HL-60 (cell line): ENCODE measurements around the gene MAGI2.

Experiments
- DNase-seq, 2 experiments: peaks; one replicate each; pipeline ENCODE4 v3.0.0-alpha.2; 2010 to 2020; ENCODE audit warnings: low read depth in 1 of 2, low spot score in 1 of 2
- H3K27ac ChIP-seq: fragments of 250-450 bp; sonication (Bioruptor Pico); replicated peaks from 2 replicates; pipeline ENCODE4 v1.5.1; 2020; ENCODE audit warnings: mild to moderate bottlenecking, moderate library complexity
- H3K27me3 ChIP-seq: fragments of 250-450 bp; sonication (Bioruptor Pico); 2 replicates; pipeline ENCODE4 v1.5.1; 2021; ENCODE audit warnings: mild to moderate bottlenecking, moderate library complexity; ENCODE audit not compliant: insufficient read depth, poor library complexity, severe bottlenecking
- H3K4me3 ChIP-seq: replicated peaks from 2 replicates; pipeline ENCODE4 v1.5.1; 2011; ENCODE audit warnings: mild to moderate bottlenecking, control low read depth, low read length; ENCODE audit not compliant: insufficient read depth
- GABPA ChIP-seq: IDR thresholded peaks from 2 replicates; pipeline ENCODE4 v1.6.1; 2012; ENCODE audit warnings: low read depth
- POLR2AphosphoS5 ChIP-seq: IDR thresholded peaks from 2 replicates; pipeline ENCODE4 v1.6.1; 2012; ENCODE audit warnings: low read depth
- SPI1 ChIP-seq: IDR thresholded peaks from 2 replicates; pipeline ENCODE4 v1.6.1; 2012; ENCODE audit warnings: low read depth, mild to moderate bottlenecking, borderline replicate concordance
- TF ChIP-seq, protein P1 (sequence below): IDR thresholded peaks from one replicate; pipeline ENCODE4 v1.5.1; 2011; ENCODE audit warnings: low read length, control low read depth, inconsistent platforms; ENCODE audit not compliant: insufficient read depth
- TF ChIP-seq, protein P2 (sequence below): IDR thresholded peaks from 2 replicates; pipeline ENCODE4 v1.6.1; 2012; ENCODE audit warnings: low read depth; ENCODE audit not compliant: insufficient replicate concordance

MAGI2 gene

DNA sequence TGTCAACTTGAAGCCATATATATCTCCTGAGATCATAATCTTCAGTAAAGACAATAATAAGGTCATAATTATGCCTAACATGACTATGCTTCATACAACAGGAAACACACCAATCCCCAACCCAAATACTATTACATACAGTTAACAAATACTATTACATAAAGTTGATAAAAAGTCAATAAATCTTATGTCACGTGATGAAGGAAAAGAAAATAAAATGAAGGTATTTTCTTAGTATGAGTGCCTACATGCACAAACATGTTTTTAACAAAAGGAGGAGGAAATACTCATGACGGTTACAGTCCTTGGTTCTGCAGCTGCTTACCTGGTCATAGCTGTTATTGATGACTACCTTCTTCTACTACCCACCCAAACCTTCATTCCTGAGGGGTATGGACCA is 844.2 kb downstream of the MAGI2 start:
- TF ChIP-seq POLR2AphosphoS5 (no peak), SPI1 (no peak), GABPA (no peak)
- TF ChIP-seq, protein P1, sequence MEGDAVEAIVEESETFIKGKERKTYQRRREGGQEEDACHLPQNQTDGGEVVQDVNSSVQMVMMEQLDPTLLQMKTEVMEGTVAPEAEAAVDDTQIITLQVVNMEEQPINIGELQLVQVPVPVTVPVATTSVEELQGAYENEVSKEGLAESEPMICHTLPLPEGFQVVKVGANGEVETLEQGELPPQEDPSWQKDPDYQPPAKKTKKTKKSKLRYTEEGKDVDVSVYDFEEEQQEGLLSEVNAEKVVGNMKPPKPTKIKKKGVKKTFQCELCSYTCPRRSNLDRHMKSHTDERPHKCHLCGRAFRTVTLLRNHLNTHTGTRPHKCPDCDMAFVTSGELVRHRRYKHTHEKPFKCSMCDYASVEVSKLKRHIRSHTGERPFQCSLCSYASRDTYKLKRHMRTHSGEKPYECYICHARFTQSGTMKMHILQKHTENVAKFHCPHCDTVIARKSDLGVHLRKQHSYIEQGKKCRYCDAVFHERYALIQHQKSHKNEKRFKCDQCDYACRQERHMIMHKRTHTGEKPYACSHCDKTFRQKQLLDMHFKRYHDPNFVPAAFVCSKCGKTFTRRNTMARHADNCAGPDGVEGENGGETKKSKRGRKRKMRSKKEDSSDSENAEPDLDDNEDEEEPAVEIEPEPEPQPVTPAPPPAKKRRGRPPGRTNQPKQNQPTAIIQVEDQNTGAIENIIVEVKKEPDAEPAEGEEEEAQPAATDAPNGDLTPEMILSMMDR, result no peak
- TF ChIP-seq, protein P2, sequence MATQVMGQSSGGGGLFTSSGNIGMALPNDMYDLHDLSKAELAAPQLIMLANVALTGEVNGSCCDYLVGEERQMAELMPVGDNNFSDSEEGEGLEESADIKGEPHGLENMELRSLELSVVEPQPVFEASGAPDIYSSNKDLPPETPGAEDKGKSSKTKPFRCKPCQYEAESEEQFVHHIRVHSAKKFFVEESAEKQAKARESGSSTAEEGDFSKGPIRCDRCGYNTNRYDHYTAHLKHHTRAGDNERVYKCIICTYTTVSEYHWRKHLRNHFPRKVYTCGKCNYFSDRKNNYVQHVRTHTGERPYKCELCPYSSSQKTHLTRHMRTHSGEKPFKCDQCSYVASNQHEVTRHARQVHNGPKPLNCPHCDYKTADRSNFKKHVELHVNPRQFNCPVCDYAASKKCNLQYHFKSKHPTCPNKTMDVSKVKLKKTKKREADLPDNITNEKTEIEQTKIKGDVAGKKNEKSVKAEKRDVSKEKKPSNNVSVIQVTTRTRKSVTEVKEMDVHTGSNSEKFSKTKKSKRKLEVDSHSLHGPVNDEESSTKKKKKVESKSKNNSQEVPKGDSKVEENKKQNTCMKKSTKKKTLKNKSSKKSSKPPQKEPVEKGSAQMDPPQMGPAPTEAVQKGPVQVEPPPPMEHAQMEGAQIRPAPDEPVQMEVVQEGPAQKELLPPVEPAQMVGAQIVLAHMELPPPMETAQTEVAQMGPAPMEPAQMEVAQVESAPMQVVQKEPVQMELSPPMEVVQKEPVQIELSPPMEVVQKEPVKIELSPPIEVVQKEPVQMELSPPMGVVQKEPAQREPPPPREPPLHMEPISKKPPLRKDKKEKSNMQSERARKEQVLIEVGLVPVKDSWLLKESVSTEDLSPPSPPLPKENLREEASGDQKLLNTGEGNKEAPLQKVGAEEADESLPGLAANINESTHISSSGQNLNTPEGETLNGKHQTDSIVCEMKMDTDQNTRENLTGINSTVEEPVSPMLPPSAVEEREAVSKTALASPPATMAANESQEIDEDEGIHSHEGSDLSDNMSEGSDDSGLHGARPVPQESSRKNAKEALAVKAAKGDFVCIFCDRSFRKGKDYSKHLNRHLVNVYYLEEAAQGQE, result no peak
- no peak for DNase-seq
- H3K27ac ChIP-seq, result no peak overlapping the region
- H3K27me3 ChIP-seq, result no peaks in the 10 kb centered on the region
- no peak overlapping the region for H3K4me3 ChIP-seq

DNA sequence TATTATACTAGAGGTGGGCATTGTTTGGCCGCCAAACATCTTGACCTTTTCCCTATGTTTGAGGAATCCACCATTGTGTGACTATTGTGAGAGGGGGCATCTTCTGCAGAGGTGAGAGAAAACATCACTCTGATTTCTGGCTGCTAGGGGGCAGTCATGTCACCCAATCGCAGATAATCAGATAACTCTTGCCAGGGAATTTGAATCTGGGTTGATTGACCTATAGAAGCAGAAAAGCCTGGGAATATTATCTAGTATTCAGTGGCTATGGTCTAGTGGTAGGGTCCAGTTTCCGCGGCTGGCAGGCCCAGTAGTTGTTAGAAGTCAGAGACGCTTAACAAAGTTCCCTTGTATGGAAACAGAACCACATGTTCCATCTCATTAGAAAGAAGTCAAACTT is 846.4 kb downstream of the MAGI2 start:
- H3K27ac ChIP-seq, result no peak overlapping the region
- no peak overlapping the region for H3K4me3 ChIP-seq
- no peaks in the 10 kb centered on the region for H3K27me3 ChIP-seq
- no peak for TF ChIP-seq POLR2AphosphoS5
- TF ChIP-seq GABPA, result no peak
- TF ChIP-seq, protein P2, result no peak
- TF ChIP-seq, protein P1, result peak; percentile 4
- no peak for TF ChIP-seq SPI1
- no peak for DNase-seq

- no peak for TF ChIP-seq SPI1
- no peak for TF ChIP-seq GABPA
- no peak for TF ChIP-seq POLR2AphosphoS5
- TF ChIP-seq, protein P1, result no peak
- TF ChIP-seq, protein P2, result no peak
- no peaks in the 10 kb centered on the region for H3K27me3 ChIP-seq
- no peak for DNase-seq
- no peak overlapping the region for H3K4me3 ChIP-seq
- no peak overlapping the region for H3K27ac ChIP-seq
Observed at GRCh38 chr7:78605119-78605518, 848.3 kb downstream of the MAGI2 start.
